Caco-2 (cell line): Measurements from ENCODE around the gene MAML1. TPM values are rescaled to one million over a fixed set of nuclear protein-coding genes. Genes with fewer than 3 reads are reported as not detected.

Experiments used
- BruUV-seq: library from RNA; stranded (reverse); fragments of 400-500 nt; replicated peaks from 2 replicates; lab custom pipeline; 2021; lab: Mats Ljungman, UMichigan
- CTCF ChIA-PET: fragments of 300-600 bp; sonication (Branson Sonifier 250); formaldehyde crosslinking; loops from one replicate; lab custom pipeline; 2022; ENCODE audit warnings: antibody characterized with exemption; lab: Charles Lee
- POLR2A ChIA-PET: fragments of 300-600 bp; sonication (Branson Sonifier 250); formaldehyde crosslinking; loops from one replicate; lab custom pipeline; 2022; ENCODE audit warnings: antibody characterized with exemption; lab: Charles Lee
- DNase-seq, 2 experiments: peaks; one replicate each; pipeline versions ENCODE4 v3.0.0 to v3.0.0-alpha.2; 2020 to 2022
- H3K27me3 ChIP-seq: replicated peaks from 2 replicates; pipeline ENCODE4 v1.6.0; 2011; ENCODE audit warnings: low read length; ENCODE audit not compliant: control insufficient read depth, insufficient read depth
- H3K36me3 ChIP-seq: 2 replicates; pipeline ENCODE4 v1.5.1; 2011; ENCODE audit warnings: low read length; ENCODE audit not compliant: control insufficient read depth, insufficient read depth
- H3K4me1 ChIP-seq: fragments of 250-450 bp; sonication (Bioruptor Pico); 2 replicates; pipeline ENCODE4 v1.5.1; 2020; ENCODE audit warnings: mild to moderate bottlenecking
- H3K4me3 ChIP-seq: 2 replicates; pipeline ENCODE4 v1.5.1; 2011; ENCODE audit warnings: low read depth, mild to moderate bottlenecking, control low read depth, low read length
- H3K9me3 ChIP-seq: fragments of 250-450 bp; sonication (Bioruptor Pico); 2 replicates; pipeline ENCODE4 v1.5.1; 2020; ENCODE audit warnings: mild to moderate bottlenecking, moderate library complexity
- H3K27ac Mint-ChIP-seq: one replicate; pipeline ENCODE4 v1.8.0; 2022; ENCODE audit warnings: mixed read lengths; ENCODE audit not compliant: unreplicated experiment
- H3K27me3 Mint-ChIP-seq: one replicate; pipeline ENCODE4 v1.8.0; 2022; ENCODE audit warnings: mixed read lengths; ENCODE audit not compliant: insufficient read depth, unreplicated experiment
- H3K36me3 Mint-ChIP-seq: one replicate; pipeline ENCODE4 v1.8.0; 2022; ENCODE audit warnings: mild to moderate bottlenecking, mixed read lengths; ENCODE audit not compliant: insufficient read depth, unreplicated experiment
- H3K4me1 Mint-ChIP-seq: one replicate; pipeline ENCODE4 v1.8.0; 2022; ENCODE audit warnings: low read depth, mixed read lengths; ENCODE audit not compliant: unreplicated experiment
- H3K4me3 Mint-ChIP-seq: one replicate; pipeline ENCODE4 v1.8.0; 2022; ENCODE audit warnings: mild to moderate bottlenecking, moderate library complexity, mixed read lengths; ENCODE audit not compliant: unreplicated experiment
- H3K9me3 Mint-ChIP-seq: one replicate; pipeline ENCODE4 v1.8.0; 2022; ENCODE audit warnings: mixed read lengths; ENCODE audit not compliant: unreplicated experiment
- CTCF ChIP-seq, 2 experiments: fragments of 200-600 bp in 1 of 2; IDR thresholded peaks; 1 replicate in 1 of 2; 2 replicates in 1 of 2; pipeline versions ENCODE4 v1.5.1 to v1.8.0; 2011 to 2022; ENCODE audit warnings: antibody characterized with exemption in 1 of 2, control low read depth in 1 of 2, inconsistent platforms in 1 of 2, low read depth in 1 of 2, low read length in 1 of 2, mild to moderate bottlenecking in 1 of 2, moderate library complexity in 1 of 2; ENCODE audit not compliant: insufficient read depth in 1 of 2, severe bottlenecking in 1 of 2, unreplicated experiment in 1 of 2
- intact Hi-C: fragments of 100-400 bp; cut with micrococcal nuclease; formaldehyde crosslinking; loops from one replicate; pipeline ENCODE4 v1.10.0; 2022; ENCODE audit not compliant: unreplicated experiment
- total RNA-seq: library from RNA; stranded (reverse); gene quantifications from 2 replicates; pipeline ENCODE4 v1.2.3, GENCODE V29; 2022

The MAML1 gene
- total RNA-seq, 1 experiment from 2014 or later, result 41.3 TPM

GRCh38 chr5:179801304-179802206 lies 68.9 kb downstream of the MAML1 start:
- peaks cover 76% of the 10 kb centered on the region for H3K36me3 Mint-ChIP-seq
- TF ChIP-seq CTCF (IDR thresholded peaks at IDR 0.05; ENCODE audit: insufficient read depth in 1 of 2, low read depth in 1 of 2, low read length in 1 of 2, severe bottlenecking in 1 of 2, unreplicated experiment in 1 of 2), result peak; percentile 10 to 20
- peak in 1 of 2 experiments; percentile 46 for DNase-seq
- BruUV-seq, result no TSS peak
- no peak overlapping the region for H3K27ac Mint-ChIP-seq
- ChIA-PET POLR2A (no interaction called here), CTCF (no interaction called here)
- H3K4me3 Mint-ChIP-seq, result no peak overlapping the region
- H3K4me1 Mint-ChIP-seq, result peaks cover 20% of the 10 kb centered on the region
- intact Hi-C loops, result no loop called here
- Histone ChIP-seq H3K4me3 (no peak overlapping the region), H3K36me3 (peaks cover 10% of the 10 kb centered on the region), H3K4me1 (peaks cover 21% of the 10 kb centered on the region), H3K27me3 (no peaks in the 10 kb centered on the region), H3K9me3 (no peaks in the 10 kb centered on the region)
- H3K27me3 Mint-ChIP-seq, result no peaks in the 10 kb centered on the region
- H3K9me3 Mint-ChIP-seq, result no peaks in the 10 kb centered on the region

GRCh38 chr5:179802207-179802883 lies 69.7 kb downstream of the MAML1 start:
- ChIA-PET CTCF (no interaction called here), POLR2A (no interaction called here)
- Histone ChIP-seq H3K36me3 (peaks cover 9% of the 10 kb centered on the region), H3K4me1 (peaks cover 18% of the 10 kb centered on the region), H3K9me3 (no peaks in the 10 kb centered on the region), H3K27me3 (no peaks in the 10 kb centered on the region), H3K4me3 (no peak overlapping the region)
- H3K9me3 Mint-ChIP-seq, result no peaks in the 10 kb centered on the region
- H3K27ac Mint-ChIP-seq, result no peak overlapping the region
- no peak for DNase-seq
- no peaks in the 10 kb centered on the region for H3K27me3 Mint-ChIP-seq
- peaks cover 13% of the 10 kb centered on the region for H3K4me1 Mint-ChIP-seq
- no TSS peak for BruUV-seq
- no peak for TF ChIP-seq CTCF (IDR thresholded peaks at IDR 0.05; ENCODE audit: insufficient read depth in 1 of 2, low read depth in 1 of 2, low read length in 1 of 2, severe bottlenecking in 1 of 2, unreplicated experiment in 1 of 2)
- H3K4me3 Mint-ChIP-seq, result no peak overlapping the region
- peaks cover 68% of the 10 kb centered on the region for H3K36me3 Mint-ChIP-seq
- intact Hi-C loops, result no loop called here

GRCh38 chr5:179802950-179803562 lies 70.4 kb downstream of the MAML1 start:
- Mint-ChIP-seq H3K4me1 (peaks cover 13% of the 10 kb centered on the region), H3K36me3 (peaks cover 69% of the 10 kb centered on the region), H3K9me3 (no peaks in the 10 kb centered on the region), H3K4me3 (no peak overlapping the region), H3K27me3 (no peaks in the 10 kb centered on the region), H3K27ac (no peak overlapping the region)
- CTCF ChIA-PET, result no interaction called here
- Histone ChIP-seq H3K4me1 (peaks cover 18% of the 10 kb centered on the region), H3K4me3 (no peak overlapping the region), H3K36me3 (peaks cover 9% of the 10 kb centered on the region), H3K9me3 (no peaks in the 10 kb centered on the region), H3K27me3 (no peaks in the 10 kb centered on the region)
- no TSS peak for BruUV-seq
- no peak for DNase-seq
- TF ChIP-seq CTCF (IDR thresholded peaks at IDR 0.05; ENCODE audit: insufficient read depth in 1 of 2, low read depth in 1 of 2, low read length in 1 of 2, severe bottlenecking in 1 of 2, unreplicated experiment in 1 of 2), result no peak
- POLR2A ChIA-PET, result no interaction called here
- intact Hi-C loops, result no loop called here
